GM13976 (cell line): ENCODE measurements around the gene CNOT4.
"Not testable (repeated sequence)": the region's sequence is repeated elsewhere in the genome, so short reads cannot be mapped to it uniquely, and the experiment has no call there.

Experiments used
- DNase-seq: peaks from one replicate; pipeline ENCODE4 v3.0.0; 2012; ENCODE audit warnings: low spot score
- in situ Hi-C: fragments of 300-500 bp; cut with MboI; formaldehyde crosslinking; loops from one replicate; pipeline ENCODE4 v1.12.0; 2022; ENCODE audit warnings: low sequenced_read_pairs, mixed read lengths, inconsistent platforms; ENCODE audit not compliant: unreplicated experiment
- TF ChIP-seq, protein P1 (sequence below): IDR thresholded peaks from 2 replicates; pipeline ENCODE4 v1.5.1; 2012; ENCODE audit warnings: borderline replicate concordance, mild to moderate bottlenecking; ENCODE audit not compliant: insufficient read depth; ENCODE audit errors: extremely low read depth, missing control alignments, control extremely low read depth

The CNOT4 gene

DNA sequence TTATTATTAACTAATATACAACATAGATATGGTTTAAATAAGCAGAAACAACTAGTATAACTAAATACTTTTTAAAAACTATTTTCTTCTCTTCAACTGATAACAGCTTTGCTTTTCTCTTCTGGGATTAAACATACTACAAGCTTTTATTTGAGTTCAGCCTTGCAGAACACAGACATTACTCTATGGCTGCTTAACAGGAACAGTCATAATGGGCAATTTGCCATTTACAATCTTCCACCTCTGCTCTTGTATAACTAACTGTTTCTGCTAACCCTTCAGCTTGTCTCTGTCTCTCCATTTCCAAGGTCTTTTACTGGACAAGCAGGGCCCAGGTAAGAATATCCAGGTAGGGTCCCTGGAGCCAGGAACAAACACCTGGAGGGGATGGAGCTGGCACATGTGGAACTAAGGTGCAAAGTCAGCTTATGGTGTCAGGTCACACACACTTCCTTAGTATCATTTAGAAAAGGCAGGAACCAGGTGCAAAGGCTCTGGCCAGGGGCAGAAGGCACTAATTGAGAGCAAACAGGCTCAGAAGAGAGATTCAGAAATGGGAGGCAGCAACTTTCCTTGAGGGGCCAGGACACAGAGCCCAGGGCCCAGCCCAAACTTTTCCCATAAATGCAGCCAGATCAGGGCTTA, 183.1 kb downstream of the CNOT4 start:
- TF ChIP-seq, protein P1, sequence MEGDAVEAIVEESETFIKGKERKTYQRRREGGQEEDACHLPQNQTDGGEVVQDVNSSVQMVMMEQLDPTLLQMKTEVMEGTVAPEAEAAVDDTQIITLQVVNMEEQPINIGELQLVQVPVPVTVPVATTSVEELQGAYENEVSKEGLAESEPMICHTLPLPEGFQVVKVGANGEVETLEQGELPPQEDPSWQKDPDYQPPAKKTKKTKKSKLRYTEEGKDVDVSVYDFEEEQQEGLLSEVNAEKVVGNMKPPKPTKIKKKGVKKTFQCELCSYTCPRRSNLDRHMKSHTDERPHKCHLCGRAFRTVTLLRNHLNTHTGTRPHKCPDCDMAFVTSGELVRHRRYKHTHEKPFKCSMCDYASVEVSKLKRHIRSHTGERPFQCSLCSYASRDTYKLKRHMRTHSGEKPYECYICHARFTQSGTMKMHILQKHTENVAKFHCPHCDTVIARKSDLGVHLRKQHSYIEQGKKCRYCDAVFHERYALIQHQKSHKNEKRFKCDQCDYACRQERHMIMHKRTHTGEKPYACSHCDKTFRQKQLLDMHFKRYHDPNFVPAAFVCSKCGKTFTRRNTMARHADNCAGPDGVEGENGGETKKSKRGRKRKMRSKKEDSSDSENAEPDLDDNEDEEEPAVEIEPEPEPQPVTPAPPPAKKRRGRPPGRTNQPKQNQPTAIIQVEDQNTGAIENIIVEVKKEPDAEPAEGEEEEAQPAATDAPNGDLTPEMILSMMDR = no peak
- in situ Hi-C loops = no loop called here
- no peak for DNase-seq

DNA sequence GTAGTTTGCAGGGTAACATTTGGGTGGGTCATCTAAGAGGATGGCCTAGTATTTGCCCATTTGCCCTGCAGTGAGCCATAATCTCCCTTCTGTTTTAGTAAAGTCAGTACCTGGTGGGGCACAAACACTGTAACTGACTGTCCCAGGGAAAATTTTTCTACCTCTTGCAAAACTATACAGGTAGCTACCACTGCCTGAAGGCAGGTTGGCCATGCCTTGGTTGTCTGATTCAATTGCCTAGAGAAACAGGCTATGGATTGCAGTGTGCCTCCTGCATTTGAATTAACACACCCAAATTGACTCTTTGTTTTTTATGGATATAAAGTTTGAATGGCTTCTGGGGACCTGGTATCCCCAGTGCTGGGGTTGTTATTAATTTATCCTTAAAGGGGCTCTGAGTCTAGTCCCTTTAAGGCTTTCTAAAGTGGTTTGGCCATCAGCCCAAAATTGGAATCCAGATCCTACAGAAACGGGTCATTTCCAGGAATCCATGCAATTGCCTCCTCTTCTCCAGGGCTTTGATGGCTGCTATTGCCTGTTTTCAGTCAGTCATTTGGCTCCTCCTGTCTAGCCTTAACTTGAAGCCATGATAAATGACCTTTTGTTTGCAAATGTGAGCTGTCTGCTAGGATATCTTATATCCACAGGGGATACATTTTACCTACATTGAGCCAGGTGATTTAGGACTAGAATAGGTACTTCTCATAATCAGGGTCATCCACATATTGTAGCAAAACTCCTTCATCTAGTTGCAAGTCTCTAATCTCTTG, 187.1 kb downstream of the CNOT4 start:
- in situ Hi-C loops = no loop called here
- no peak for DNase-seq
- TF ChIP-seq, protein P1 = no peak

DNA sequence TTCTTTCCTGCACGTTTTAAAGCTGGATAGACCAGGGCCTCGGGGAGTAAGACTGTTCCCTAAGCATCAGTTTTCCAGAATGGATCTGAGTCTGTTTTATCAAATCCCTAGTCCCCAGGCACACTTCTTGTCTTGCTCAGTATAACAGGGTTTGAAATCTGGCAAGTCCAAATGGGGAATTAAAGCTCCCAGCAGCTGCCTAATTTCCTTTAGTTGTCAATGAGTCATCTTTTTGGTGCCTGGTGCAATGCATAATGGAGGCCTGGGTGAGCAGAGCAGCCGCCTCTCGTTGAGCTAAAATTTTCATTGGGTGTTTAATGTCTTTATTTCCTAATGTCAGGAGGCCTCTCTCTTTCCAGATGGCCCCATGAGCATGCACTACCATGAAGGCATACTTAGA, 188.3 kb downstream of the CNOT4 start:
- TF ChIP-seq, protein P1 = no peak
- no peak for DNase-seq
- in situ Hi-C loops = no loop called here

DNA sequence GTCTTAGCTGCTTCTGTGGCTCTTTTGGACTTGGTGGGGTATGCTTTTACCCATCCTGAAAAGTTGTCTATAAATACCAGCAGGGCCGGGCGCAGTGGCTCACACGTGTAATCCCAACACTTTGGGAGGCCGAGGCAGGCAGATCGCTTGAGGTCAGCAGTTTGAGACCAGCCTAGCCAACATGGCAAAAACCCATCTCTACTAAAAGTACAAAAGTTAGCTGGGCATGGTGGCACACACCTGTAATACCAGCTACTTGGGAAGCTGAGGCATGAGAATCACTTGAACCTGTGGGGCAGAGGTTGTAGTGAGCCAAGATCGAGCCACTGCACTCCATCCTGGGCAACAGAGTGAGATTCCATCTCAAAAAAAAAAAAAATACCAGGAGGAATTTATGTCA, 188.9 kb downstream of the CNOT4 start:
- DNase-seq, in situ Hi-C loops: not testable (repeated sequence)

DNA sequence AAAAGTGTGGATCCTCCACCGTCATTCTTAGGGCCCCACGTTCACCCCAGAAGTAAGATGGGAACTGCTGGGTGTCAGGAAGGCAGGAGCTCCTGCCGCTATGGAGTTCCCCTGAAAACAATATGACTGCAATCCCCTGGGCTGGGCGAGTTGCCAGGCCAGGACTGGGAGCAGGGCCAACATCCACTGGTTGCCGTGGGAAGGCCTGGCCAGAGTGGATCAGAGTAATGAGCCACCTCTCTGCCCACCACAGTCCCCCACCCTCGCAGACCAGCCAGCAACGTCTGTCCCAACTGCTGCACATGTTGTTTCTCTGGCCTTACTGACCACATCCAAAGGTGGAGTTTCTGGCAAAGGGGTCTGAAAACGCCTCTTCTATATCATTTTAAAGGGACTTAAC, 189.6 kb downstream of the CNOT4 start:
- DNase-seq = no peak
- in situ Hi-C loops = no loop called here
- TF ChIP-seq, protein P1 = no peak

DNA sequence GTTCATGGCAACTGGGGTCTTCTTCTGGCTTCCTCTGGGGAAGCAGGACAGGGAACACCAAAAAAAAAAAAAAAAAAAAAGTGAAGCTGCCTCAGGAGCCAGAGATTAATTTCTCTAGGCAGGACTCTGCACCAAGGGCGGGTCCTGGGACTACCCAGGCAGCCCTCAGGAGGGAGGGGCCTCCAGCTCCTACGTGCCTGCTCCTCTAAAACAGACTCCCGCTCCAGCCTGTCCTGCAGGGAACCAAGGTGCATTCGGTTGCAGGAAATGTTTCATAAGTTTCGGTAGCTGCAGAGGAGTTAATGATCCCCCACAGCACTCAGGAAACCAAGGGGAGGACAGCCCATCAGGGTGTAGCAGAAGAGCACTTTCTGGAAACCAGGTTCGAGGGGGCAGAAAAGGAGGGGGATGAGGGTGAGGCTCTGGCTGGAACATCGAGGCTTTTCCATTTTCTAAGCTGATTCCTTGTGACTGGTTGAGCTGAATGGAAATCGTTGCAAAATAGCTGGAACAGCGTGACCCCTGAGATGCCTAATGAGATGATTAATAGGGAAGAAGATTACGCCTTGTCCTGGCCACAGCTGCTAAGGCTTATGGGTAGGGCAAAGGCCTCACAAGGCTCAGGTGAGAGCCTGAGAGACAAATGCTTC, 192.1 kb downstream of the CNOT4 start:
- TF ChIP-seq, protein P1 = no peak
- no peak for DNase-seq
- in situ Hi-C loops = no loop called here
